ENCODE data around the gene KCNAB1. TPM values are rescaled to one million over a fixed set of nuclear protein-coding genes. Genes with fewer than 3 reads are reported as not detected.

KCNAB1 gene
- total RNA-seq, 1 donor from 2014 or later, result 16.5 TPM

GRCh38 chr3:156256256-156256655 is 135.9 kb downstream of the KCNAB1 start:
- no peaks in the 10 kb centered on the region for H3K36me3 Mint-ChIP-seq (ENCODE audit: unreplicated experiment)
- H3K27me3 Mint-ChIP-seq (ENCODE audit: unreplicated experiment), result no peaks in the 10 kb centered on the region
- H3K4me3 Mint-ChIP-seq (ENCODE audit: unreplicated experiment), result no peak overlapping the region
- H3K27ac Mint-ChIP-seq (ENCODE audit: unreplicated experiment), result peak overlapping the region; percentile 24
- no peaks in the 10 kb centered on the region for H3K9me3 Mint-ChIP-seq (ENCODE audit: unreplicated experiment)
- peak; percentile 60 for DNase-seq
- no peaks in the 10 kb centered on the region for H3K4me1 Mint-ChIP-seq (ENCODE audit: low read depth, unreplicated experiment)
- TF ChIP-seq CTCF (IDR thresholded peaks at IDR 0.05; ENCODE audit: partially characterized antibody, unreplicated experiment), result no peak

GRCh38 chr3:156256945-156257344 is 136.6 kb downstream of the KCNAB1 start:
- TF ChIP-seq CTCF (IDR thresholded peaks at IDR 0.05; ENCODE audit: partially characterized antibody, unreplicated experiment), result no peak
- no peak for DNase-seq
- Mint-ChIP-seq H3K4me1 (ENCODE audit: low read depth, unreplicated experiment) (no peaks in the 10 kb centered on the region), H3K9me3 (ENCODE audit: unreplicated experiment) (no peaks in the 10 kb centered on the region), H3K36me3 (ENCODE audit: unreplicated experiment) (no peaks in the 10 kb centered on the region), H3K27ac (ENCODE audit: unreplicated experiment) (peak overlapping the region; percentile 24), H3K27me3 (ENCODE audit: unreplicated experiment) (no peaks in the 10 kb centered on the region), H3K4me3 (ENCODE audit: unreplicated experiment) (no peak overlapping the region)

- Mint-ChIP-seq H3K36me3 (ENCODE audit: unreplicated experiment) (no peaks in the 10 kb centered on the region), H3K27me3 (ENCODE audit: unreplicated experiment) (no peaks in the 10 kb centered on the region), H3K9me3 (ENCODE audit: unreplicated experiment) (no peaks in the 10 kb centered on the region), H3K27ac (ENCODE audit: unreplicated experiment) (no peak overlapping the region), H3K4me1 (ENCODE audit: low read depth, unreplicated experiment) (no peaks in the 10 kb centered on the region), H3K4me3 (ENCODE audit: unreplicated experiment) (no peak overlapping the region)
- DNase-seq, result no peak
- TF ChIP-seq CTCF (IDR thresholded peaks at IDR 0.05; ENCODE audit: partially characterized antibody, unreplicated experiment), result no peak
Measured at GRCh38 chr3:156258301-156258700, 137.9 kb downstream of the KCNAB1 start.

- Mint-ChIP-seq H3K4me1 (ENCODE audit: low read depth, unreplicated experiment) (no peaks in the 10 kb centered on the region), H3K9me3 (ENCODE audit: unreplicated experiment) (no peaks in the 10 kb centered on the region), H3K27me3 (ENCODE audit: unreplicated experiment) (no peaks in the 10 kb centered on the region), H3K36me3 (ENCODE audit: unreplicated experiment) (no peaks in the 10 kb centered on the region), H3K27ac (ENCODE audit: unreplicated experiment) (no peak overlapping the region), H3K4me3 (ENCODE audit: unreplicated experiment) (no peak overlapping the region)
- no peak for DNase-seq
- TF ChIP-seq CTCF (IDR thresholded peaks at IDR 0.05; ENCODE audit: partially characterized antibody, unreplicated experiment), result no peak
Measured at GRCh38 chr3:156259896-156260295, 139.5 kb downstream of the KCNAB1 start.

- H3K4me1 Mint-ChIP-seq (ENCODE audit: low read depth, unreplicated experiment), result no peaks in the 10 kb centered on the region
- TF ChIP-seq CTCF (IDR thresholded peaks at IDR 0.05; ENCODE audit: partially characterized antibody, unreplicated experiment), result no peak
- no peaks in the 10 kb centered on the region for H3K27me3 Mint-ChIP-seq (ENCODE audit: unreplicated experiment)
Measured at GRCh38 chr3:156260331-156260730, 140.0 kb downstream of the KCNAB1 start.

More at GRCh38 chr3:156260331-156260730, 140.0 kb downstream of the KCNAB1 start:
- Mint-ChIP-seq H3K36me3 (ENCODE audit: unreplicated experiment) (no peaks in the 10 kb centered on the region), H3K4me3 (ENCODE audit: unreplicated experiment) (no peak overlapping the region), H3K27ac (ENCODE audit: unreplicated experiment) (no peak overlapping the region), H3K9me3 (ENCODE audit: unreplicated experiment) (no peaks in the 10 kb centered on the region)
- DNase-seq, result no peak
